Panc1 (cell line): ENCODE results near the gene IGSF23. TPM values are rescaled to one million over a fixed set of nuclear protein-coding genes. Genes with fewer than 3 reads are reported as not detected.

ENCODE experiments used
- ATAC-seq: fragments of 200-7000 bp; cut with Tn5 transposase; 2 replicates; pipeline ENCODE4 v1.9.1; 2020; ENCODE audit warnings: mild to moderate bottlenecking, moderate library complexity
- BruUV-seq: library from RNA; stranded (reverse); fragments of 400-500 nt; replicated peaks from 2 replicates; lab custom pipeline; 2021; lab: Mats Ljungman, UMichigan
- CTCF ChIA-PET: fragments of 300-600 bp; sonication (Branson Sonifier 250); formaldehyde crosslinking; loops from one replicate; lab custom pipeline; 2022; ENCODE audit warnings: antibody characterized with exemption; lab: Charles Lee
- POLR2A ChIA-PET: fragments of 300-600 bp; sonication (Branson Sonifier 250); formaldehyde crosslinking; loops from one replicate; lab custom pipeline; 2022; ENCODE audit warnings: antibody characterized with exemption; lab: Charles Lee
- DNase-seq: peaks from one replicate; pipeline ENCODE4 v3.0.0-alpha.2; 2010; ENCODE audit warnings: low read depth, low spot score
- H3K27ac ChIP-seq: 2 replicates; pipeline ENCODE4 v1.5.1; 2011; ENCODE audit warnings: mild to moderate bottlenecking, low read length, inconsistent platforms
- H3K27me3 ChIP-seq: fragments of 200-500 bp; sonication (Bioruptor generic); 2 replicates; pipeline ENCODE4 v1.6.0; 2014; ENCODE audit warnings: low read length, inconsistent platforms; ENCODE audit not compliant: control insufficient read depth, insufficient read depth
- H3K36me3 ChIP-seq: fragments of 200-500 bp; sonication (Bioruptor generic); 2 replicates; pipeline ENCODE4 v1.5.1; 2014; ENCODE audit warnings: inconsistent platforms, mild to moderate bottlenecking, low read length, moderate library complexity; ENCODE audit not compliant: control insufficient read depth, insufficient read depth
- H3K4me1 ChIP-seq: 2 replicates; pipeline ENCODE4 v1.5.1; 2011; ENCODE audit warnings: inconsistent platforms, mild to moderate bottlenecking, low read length, moderate library complexity; ENCODE audit not compliant: control insufficient read depth, insufficient read depth
- H3K4me3 ChIP-seq, 2 experiments: 2 replicates each; pipeline ENCODE4 v1.5.1; 2011 to 2012; ENCODE audit warnings: low read depth in 2 of 2, low read length in 2 of 2, mild to moderate bottlenecking in 2 of 2, inconsistent platforms in 1 of 2, moderate library complexity in 1 of 2
- H3K9me3 ChIP-seq: fragments of 200-500 bp; sonication (Bioruptor generic); 2 replicates; pipeline ENCODE4 v1.5.1; 2014; ENCODE audit warnings: low read depth, mild to moderate bottlenecking, inconsistent platforms, low read length, moderate library complexity; ENCODE audit not compliant: control insufficient read depth, insufficient read depth
- POLR2AphosphoS5 ChIP-seq: IDR thresholded peaks from 2 replicates; pipeline ENCODE4 v1.6.1; 2012; ENCODE audit warnings: mild to moderate bottlenecking, low read depth, low read length, moderate library complexity
- SIN3A ChIP-seq: IDR thresholded peaks from 2 replicates; pipeline ENCODE4 v1.6.1; 2012; ENCODE audit warnings: low read depth, mild to moderate bottlenecking, low read length, moderate library complexity, borderline replicate concordance; ENCODE audit not compliant: insufficient read depth
- TCF7L2 ChIP-seq: IDR thresholded peaks from 2 replicates; pipeline ENCODE4 v1.6.1; 2011; ENCODE audit warnings: mild to moderate bottlenecking, low read depth, low read length, inconsistent platforms
- in situ Hi-C: cut with HindIII; loops from 2 replicates; pipeline ENCODE4 v1.10.0; 2016; ENCODE audit warnings: low sequenced_read_pairs, low pct_unique_long_range_greater_than_20kb
- intact Hi-C: fragments of 100-400 bp; cut with micrococcal nuclease; formaldehyde crosslinking; loops from one replicate; pipeline ENCODE4 v1.10.0; 2022; ENCODE audit not compliant: unreplicated experiment
- total RNA-seq: library from RNA; stranded (reverse); gene quantifications from one replicate; pipeline ENCODE4 v1.2.1, GENCODE V29; 2021; ENCODE audit not compliant: unreplicated experiment
- TF ChIP-seq, protein P1 (sequence below), 2 experiments: IDR thresholded peaks; 2 replicates each; pipeline ENCODE4 v1.6.1; 2011 to 2012; ENCODE audit warnings: low read depth in 2 of 2, control low read depth in 1 of 2, low read length in 1 of 2, mild to moderate bottlenecking in 1 of 2, moderate library complexity in 1 of 2; ENCODE audit not compliant: insufficient read depth in 1 of 2
- TF ChIP-seq, protein P2 (sequence below): fragments of 450-650 bp; IDR thresholded peaks from 2 replicates; pipeline ENCODE4 v1.5.1; 2017; ENCODE audit warnings: mild to moderate bottlenecking

The IGSF23 gene
- total RNA-seq, 1 experiment from 2014 or later = not detected

DNA sequence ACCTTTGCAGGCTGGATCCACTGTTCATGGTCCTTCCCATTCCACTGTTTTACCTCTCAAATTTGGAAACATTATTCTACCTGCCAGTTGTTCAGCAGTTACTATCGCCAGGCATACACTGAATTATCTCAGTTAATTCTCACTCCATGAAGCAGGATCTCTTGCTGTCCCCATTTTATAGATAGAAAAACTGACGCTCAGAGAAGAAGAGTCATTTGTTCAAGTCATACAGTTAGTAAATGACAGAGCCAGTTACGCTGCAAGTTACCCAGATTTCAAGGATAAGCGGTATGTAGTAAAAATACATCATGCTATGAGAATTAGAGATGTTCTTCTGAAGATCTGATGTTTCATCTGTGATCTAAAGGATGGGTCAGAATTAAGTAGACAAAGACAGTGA is 40.2 kb upstream of the IGSF23 start:
- no peaks in the 10 kb centered on the region for H3K4me1 ChIP-seq
- no peaks in the 10 kb centered on the region for H3K27me3 ChIP-seq
- ChIA-PET POLR2A (no interaction called here), CTCF (interaction anchor here (0.6 to 0.7 kb wide), 2 partner anchors 140 to 378 kb away, joined by 3 to 4 read pairs; no protein-coding TSS in a partner anchor)
- TF ChIP-seq SIN3A = no peak
- TF ChIP-seq, protein P1, sequence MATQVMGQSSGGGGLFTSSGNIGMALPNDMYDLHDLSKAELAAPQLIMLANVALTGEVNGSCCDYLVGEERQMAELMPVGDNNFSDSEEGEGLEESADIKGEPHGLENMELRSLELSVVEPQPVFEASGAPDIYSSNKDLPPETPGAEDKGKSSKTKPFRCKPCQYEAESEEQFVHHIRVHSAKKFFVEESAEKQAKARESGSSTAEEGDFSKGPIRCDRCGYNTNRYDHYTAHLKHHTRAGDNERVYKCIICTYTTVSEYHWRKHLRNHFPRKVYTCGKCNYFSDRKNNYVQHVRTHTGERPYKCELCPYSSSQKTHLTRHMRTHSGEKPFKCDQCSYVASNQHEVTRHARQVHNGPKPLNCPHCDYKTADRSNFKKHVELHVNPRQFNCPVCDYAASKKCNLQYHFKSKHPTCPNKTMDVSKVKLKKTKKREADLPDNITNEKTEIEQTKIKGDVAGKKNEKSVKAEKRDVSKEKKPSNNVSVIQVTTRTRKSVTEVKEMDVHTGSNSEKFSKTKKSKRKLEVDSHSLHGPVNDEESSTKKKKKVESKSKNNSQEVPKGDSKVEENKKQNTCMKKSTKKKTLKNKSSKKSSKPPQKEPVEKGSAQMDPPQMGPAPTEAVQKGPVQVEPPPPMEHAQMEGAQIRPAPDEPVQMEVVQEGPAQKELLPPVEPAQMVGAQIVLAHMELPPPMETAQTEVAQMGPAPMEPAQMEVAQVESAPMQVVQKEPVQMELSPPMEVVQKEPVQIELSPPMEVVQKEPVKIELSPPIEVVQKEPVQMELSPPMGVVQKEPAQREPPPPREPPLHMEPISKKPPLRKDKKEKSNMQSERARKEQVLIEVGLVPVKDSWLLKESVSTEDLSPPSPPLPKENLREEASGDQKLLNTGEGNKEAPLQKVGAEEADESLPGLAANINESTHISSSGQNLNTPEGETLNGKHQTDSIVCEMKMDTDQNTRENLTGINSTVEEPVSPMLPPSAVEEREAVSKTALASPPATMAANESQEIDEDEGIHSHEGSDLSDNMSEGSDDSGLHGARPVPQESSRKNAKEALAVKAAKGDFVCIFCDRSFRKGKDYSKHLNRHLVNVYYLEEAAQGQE (IDR thresholded peaks at IDR 0.05; ENCODE audit: insufficient read depth in 1 of 2, low read depth in 2 of 2, low read length in 1 of 2) = no peak
- no peak for TF ChIP-seq TCF7L2
- TF ChIP-seq, protein P2, sequence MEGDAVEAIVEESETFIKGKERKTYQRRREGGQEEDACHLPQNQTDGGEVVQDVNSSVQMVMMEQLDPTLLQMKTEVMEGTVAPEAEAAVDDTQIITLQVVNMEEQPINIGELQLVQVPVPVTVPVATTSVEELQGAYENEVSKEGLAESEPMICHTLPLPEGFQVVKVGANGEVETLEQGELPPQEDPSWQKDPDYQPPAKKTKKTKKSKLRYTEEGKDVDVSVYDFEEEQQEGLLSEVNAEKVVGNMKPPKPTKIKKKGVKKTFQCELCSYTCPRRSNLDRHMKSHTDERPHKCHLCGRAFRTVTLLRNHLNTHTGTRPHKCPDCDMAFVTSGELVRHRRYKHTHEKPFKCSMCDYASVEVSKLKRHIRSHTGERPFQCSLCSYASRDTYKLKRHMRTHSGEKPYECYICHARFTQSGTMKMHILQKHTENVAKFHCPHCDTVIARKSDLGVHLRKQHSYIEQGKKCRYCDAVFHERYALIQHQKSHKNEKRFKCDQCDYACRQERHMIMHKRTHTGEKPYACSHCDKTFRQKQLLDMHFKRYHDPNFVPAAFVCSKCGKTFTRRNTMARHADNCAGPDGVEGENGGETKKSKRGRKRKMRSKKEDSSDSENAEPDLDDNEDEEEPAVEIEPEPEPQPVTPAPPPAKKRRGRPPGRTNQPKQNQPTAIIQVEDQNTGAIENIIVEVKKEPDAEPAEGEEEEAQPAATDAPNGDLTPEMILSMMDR = no peak
- TF ChIP-seq POLR2AphosphoS5 = no peak
- BruUV-seq = no TSS peak
- no peaks in the 10 kb centered on the region for H3K9me3 ChIP-seq
- H3K4me3 ChIP-seq = no peak overlapping the region
- in situ Hi-C loops (no loop called here), intact Hi-C loops (no loop called here)
- DNase-seq = no peak
- H3K27ac ChIP-seq = no peak overlapping the region
- no peak for ATAC-seq
- H3K36me3 ChIP-seq = no peaks in the 10 kb centered on the region

DNA sequence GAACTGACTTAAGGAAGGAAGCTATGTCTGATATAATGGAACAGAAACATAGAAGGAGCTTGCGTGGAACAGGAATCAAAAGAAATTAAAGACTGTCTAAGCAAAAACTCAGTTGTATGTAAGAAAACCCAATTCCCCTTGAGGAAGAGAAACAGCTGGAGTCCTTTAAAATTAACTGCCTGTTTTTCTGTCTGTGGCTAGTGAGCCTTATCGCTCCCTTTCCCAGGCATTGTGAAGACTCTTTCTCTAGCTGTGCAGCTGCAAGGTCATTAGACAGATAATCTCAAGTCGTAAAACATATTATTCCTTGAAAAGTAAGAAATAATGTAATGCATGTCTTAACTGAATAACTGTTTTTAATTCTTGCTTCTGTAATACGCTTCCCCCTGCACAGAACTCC is 39.7 kb upstream of the IGSF23 start:
- H3K27ac ChIP-seq = no peak overlapping the region
- H3K4me1 ChIP-seq = no peaks in the 10 kb centered on the region
- DNase-seq (no peak), ATAC-seq (no peak)
- in situ Hi-C loops (no loop called here), intact Hi-C loops (no loop called here)
- ChIA-PET CTCF (interaction anchor here (0.6 to 0.7 kb wide), 3 partner anchors 140 to 377 kb away, joined by 3 to 10 read pairs (median 4); no protein-coding TSS in a partner anchor), POLR2A (no interaction called here)
- BruUV-seq = no TSS peak
- no peaks in the 10 kb centered on the region for H3K27me3 ChIP-seq
- H3K36me3 ChIP-seq = no peaks in the 10 kb centered on the region
- H3K4me3 ChIP-seq = no peak overlapping the region
- no peaks in the 10 kb centered on the region for H3K9me3 ChIP-seq
- TF ChIP-seq, protein P2 = no peak
- TF ChIP-seq SIN3A (no peak), POLR2AphosphoS5 (no peak), TCF7L2 (no peak)
- TF ChIP-seq, protein P1 (IDR thresholded peaks at IDR 0.05; ENCODE audit: insufficient read depth in 1 of 2, low read depth in 2 of 2, low read length in 1 of 2) = no peak
